GM06990 (cell line): ENCODE results near the gene MMUT.

Experiments used
- DNase-seq: peaks from one replicate; pipeline ENCODE4 v3.0.0-alpha.2; 2011; ENCODE audit not compliant: insufficient read length; ENCODE audit errors: extremely low read depth
- H3K27me3 ChIP-seq: replicated peaks from 2 replicates; pipeline ENCODE4 v1.6.0; 2011; ENCODE audit warnings: low read length; ENCODE audit not compliant: control insufficient read depth, insufficient read depth
- H3K36me3 ChIP-seq: 2 replicates; pipeline ENCODE4 v1.5.1; 2011; ENCODE audit warnings: low read length; ENCODE audit not compliant: control insufficient read depth, insufficient read depth
- H3K4me3 ChIP-seq: replicated peaks from 2 replicates; pipeline ENCODE4 v1.5.1; 2011; ENCODE audit warnings: low read depth, mild to moderate bottlenecking, control low read depth, low read length
- CTCF ChIP-seq: IDR thresholded peaks from 2 replicates; pipeline ENCODE4 v1.5.1; 2011; ENCODE audit warnings: low read length, control low read depth, mild to moderate bottlenecking, inconsistent platforms; ENCODE audit not compliant: insufficient read depth, poor library complexity, severe bottlenecking

MMUT gene

DNA sequence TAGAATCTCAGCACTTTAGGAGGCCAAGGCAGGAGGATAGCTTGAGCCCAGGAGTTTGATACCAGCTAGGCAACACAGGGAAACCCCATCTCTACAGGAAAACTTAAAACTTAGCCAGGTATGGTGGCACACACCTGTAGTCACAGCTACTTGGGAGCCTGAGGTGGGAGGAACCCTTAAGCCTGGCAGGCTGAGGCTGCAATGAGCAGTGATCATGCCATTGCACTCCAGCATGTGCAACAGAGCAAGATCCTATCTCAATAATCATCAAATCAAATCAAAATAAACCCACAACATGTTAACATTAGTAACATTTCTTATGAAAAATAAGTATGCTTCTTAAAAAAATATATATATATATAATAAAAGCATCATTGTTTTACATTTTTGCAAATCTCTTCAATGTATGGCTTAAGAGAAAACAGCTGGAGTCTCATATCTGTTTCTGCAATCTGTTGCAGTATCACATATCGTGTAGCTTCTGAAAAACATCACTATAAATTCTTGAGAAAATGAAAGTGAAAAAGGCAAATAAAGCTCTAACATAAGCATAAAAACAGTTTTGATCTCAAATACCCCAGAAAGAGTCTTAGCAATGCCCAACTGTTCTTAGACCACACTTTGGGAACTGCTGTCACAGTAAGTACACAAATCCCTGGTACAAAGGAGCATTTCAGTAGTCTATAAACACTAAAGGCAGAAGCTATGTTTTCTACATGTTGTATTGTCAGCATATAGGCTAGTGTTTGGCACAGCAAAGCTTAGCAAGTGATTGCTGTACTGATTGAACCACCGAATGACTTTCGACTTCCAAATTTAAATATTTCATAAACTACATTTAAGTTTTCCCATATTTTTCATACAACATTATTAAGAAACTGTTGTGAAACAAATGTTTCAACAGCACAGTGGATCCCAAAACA lies 8.0 kb downstream of the MMUT start:
- DNase-seq, result no peak
- no peak for TF ChIP-seq CTCF
- no peaks in the 10 kb centered on the region for H3K27me3 ChIP-seq

DNA sequence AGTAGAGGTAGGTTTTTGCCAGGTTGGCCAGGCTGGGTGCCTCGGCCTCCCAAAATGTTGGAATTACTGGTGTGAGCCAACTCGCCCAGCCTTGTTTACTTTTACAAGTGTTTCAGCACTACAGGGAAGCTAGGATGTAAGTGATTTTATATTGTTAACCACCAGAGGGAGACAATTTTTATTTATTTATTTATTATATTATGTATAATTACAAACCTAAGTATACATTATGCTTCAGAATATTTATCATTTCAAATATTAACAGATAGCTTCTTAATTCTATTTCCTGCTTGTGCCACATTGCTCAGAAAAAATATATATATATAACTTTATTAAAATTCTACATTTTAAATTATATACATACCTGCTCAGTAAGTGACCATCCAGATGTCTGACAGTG lies 9.8 kb downstream of the MMUT start:
- TF ChIP-seq CTCF, result no peak
- Histone ChIP-seq H3K4me3 (no peak overlapping the region), H3K27me3 (no peaks in the 10 kb centered on the region), H3K36me3 (no peaks in the 10 kb centered on the region; the same call in 1 of the 2 replicates)
- no peak for DNase-seq

More for the DNA sequence above, 8.0 kb downstream of the MMUT start:
- no peaks in the 10 kb centered on the region; the same call in 1 of the 2 replicates for H3K36me3 ChIP-seq
- H3K4me3 ChIP-seq, result peak overlapping the region; percentile 40

DNA sequence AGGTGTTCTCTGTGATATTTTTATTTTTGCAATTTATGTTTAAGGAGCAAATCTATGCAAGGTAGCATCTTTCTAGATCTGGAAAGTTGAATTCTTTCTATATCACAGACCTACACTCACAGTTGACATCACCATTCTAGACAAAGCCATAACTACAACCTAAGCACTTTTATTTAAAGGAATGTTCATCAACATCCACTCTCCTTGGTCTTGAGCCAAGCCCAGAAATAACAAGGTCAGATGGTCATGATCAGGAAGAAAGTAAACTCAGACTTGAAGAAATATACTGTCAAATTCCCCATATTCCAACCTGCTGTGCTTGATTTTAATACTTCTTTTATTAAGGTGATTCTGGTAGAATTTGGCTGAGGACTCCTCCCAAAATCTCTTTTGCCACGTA lies 32.2 kb downstream of the MMUT start:
- TF ChIP-seq CTCF, result no peak
- Histone ChIP-seq H3K36me3 (no peaks in the 10 kb centered on the region; the same call in 1 of the 2 replicates), H3K27me3 (no peaks in the 10 kb centered on the region), H3K4me3 (no peak overlapping the region)
- no peak for DNase-seq

DNA sequence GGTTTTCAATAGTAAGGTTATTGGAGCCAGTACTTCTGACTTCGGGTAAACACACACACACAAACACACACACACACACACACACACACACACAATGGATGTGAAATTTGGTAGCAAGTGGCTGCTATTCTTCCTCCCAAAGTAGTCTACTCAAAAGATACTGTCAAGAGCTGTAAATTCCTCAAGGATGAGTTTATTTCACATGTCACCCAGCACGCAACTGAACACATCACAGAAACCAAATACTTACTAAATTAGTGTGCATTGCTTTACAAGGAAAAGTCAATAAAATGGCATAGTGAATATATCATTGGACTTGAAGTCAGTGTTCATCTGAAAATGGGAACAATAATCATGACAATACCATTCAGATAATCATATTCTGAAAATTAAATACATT lies 32.9 kb downstream of the MMUT start:
- Histone ChIP-seq H3K4me3 (no peak overlapping the region), H3K27me3 (no peaks in the 10 kb centered on the region), H3K36me3 (no peaks in the 10 kb centered on the region; the same call in 1 of the 2 replicates)
- no peak for TF ChIP-seq CTCF
- DNase-seq, result no peak

DNA sequence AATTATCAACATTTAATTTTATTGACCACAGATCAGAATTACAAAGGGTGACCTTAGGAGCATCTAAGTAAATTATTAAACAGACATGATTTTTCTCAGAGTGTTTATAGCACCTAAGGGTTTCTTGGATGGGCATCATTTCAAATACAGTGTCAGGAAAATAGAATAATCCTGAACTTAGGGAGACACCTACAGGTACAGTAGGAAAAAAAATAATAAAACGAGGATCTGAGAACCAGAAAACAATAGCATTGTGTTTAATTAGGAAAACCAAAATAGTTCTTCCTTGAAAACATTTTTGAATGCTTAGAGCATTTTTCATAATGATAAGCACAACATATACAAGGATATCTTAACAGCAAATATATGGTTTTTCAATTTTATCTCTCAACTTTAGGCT lies 39.2 kb downstream of the MMUT start:
- Histone ChIP-seq H3K36me3 (no peaks in the 10 kb centered on the region), H3K27me3 (no peaks in the 10 kb centered on the region), H3K4me3 (no peak overlapping the region)
- DNase-seq, result no peak
- TF ChIP-seq CTCF, result no peak
